Measurements from ENCODE around the gene OLFML2B.

Gene OLFML2B

DNA sequence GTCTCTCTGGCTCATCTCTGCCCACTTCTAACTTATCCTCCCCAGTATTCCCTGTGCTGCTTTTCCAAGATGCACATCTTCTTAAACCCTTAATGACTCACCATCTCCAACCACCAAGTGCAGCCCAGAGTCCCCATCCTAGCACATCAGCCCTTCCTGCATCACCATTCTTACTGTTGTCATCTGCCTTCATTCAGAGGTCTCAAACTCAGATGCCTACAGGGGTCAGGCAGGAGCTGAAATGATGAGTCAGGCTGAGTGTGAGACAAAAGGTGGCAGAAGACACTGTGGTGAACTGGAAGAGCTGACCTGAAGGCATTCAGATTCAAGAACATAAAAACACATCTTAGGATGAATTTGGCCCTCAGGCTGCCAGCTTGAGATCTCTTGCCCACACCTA is 34.6 kb downstream of the OLFML2B start:
- Histone ChIP-seq H4K20me1 (ENCODE audit: insufficient read depth, low read length, poor library complexity, severe bottlenecking) (no peaks in the 10 kb centered on the region), H3K9me3 (ENCODE audit: insufficient read depth, low read depth, low read length) (no peaks in the 10 kb centered on the region), H3F3A (ENCODE audit: low read depth) (no peaks in the 10 kb centered on the region), H3K4me1 (ENCODE audit: insufficient read depth, low read length, poor library complexity, severe bottlenecking) (no peaks in the 10 kb centered on the region), H2AFZ (ENCODE audit: low read length) (no peak overlapping the region), H3K4me2 (ENCODE audit: low read depth, low read length, poor library complexity, severe bottlenecking) (no peak overlapping the region), H3K36me3 (ENCODE audit: insufficient read depth, low read length) (no peaks in the 10 kb centered on the region), H3K9me2 (replicated peaks; ENCODE audit: low read depth, low read length) (no peaks in the 10 kb centered on the region), H3K9ac (ENCODE audit: low read depth, low read length, poor library complexity, severe bottlenecking) (no peak overlapping the region), H3K27me3 (ENCODE audit: insufficient read depth, low read length, poor library complexity, severe bottlenecking) (no peaks in the 10 kb centered on the region), H3K4me3 (ENCODE audit: low read length, poor library complexity, severe bottlenecking) (no peak overlapping the region), H3K79me2 (ENCODE audit: insufficient read depth, low read length) (no peaks in the 10 kb centered on the region)
- TF ChIP-seq, protein P1, sequence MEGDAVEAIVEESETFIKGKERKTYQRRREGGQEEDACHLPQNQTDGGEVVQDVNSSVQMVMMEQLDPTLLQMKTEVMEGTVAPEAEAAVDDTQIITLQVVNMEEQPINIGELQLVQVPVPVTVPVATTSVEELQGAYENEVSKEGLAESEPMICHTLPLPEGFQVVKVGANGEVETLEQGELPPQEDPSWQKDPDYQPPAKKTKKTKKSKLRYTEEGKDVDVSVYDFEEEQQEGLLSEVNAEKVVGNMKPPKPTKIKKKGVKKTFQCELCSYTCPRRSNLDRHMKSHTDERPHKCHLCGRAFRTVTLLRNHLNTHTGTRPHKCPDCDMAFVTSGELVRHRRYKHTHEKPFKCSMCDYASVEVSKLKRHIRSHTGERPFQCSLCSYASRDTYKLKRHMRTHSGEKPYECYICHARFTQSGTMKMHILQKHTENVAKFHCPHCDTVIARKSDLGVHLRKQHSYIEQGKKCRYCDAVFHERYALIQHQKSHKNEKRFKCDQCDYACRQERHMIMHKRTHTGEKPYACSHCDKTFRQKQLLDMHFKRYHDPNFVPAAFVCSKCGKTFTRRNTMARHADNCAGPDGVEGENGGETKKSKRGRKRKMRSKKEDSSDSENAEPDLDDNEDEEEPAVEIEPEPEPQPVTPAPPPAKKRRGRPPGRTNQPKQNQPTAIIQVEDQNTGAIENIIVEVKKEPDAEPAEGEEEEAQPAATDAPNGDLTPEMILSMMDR (conservative IDR thresholded peaks at IDR 0.05; ENCODE audit: low read length) = peak; percentile 29; the same call in 1 of the 2 replicates
- TF ChIP-seq EZH2phosphoT487 (IDR thresholded peaks at IDR 0.05; ENCODE audit: borderline replicate concordance) = no peak

DNA sequence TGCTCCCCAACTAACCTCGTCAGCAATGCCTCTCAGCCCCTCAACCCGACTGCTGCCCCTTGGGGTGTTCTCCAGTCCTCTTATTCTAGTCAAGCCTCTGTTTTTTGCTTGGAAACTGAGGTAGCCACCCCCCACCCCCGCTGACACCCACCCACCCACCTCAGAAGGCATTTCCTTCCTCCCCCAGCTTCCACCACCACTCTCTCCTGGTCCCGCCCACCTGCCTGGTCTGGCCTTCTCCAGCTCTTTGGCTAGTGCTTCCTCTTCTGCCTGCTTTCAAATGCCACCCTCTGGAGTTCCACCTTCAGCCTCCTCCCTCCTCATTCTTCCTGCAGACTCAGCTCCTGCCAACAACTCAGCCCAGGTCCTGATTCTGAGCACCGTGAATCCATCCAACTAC is 35.3 kb downstream of the OLFML2B start:
- Histone ChIP-seq H3K27me3 (ENCODE audit: insufficient read depth, low read length, poor library complexity, severe bottlenecking) (no peaks in the 10 kb centered on the region), H2AFZ (ENCODE audit: low read length) (no peak overlapping the region), H3K9me2 (replicated peaks; ENCODE audit: low read depth, low read length) (no peaks in the 10 kb centered on the region), H4K20me1 (ENCODE audit: insufficient read depth, low read length, poor library complexity, severe bottlenecking) (no peaks in the 10 kb centered on the region), H3K4me3 (ENCODE audit: low read length, poor library complexity, severe bottlenecking) (no peak overlapping the region), H3K9ac (ENCODE audit: low read depth, low read length, poor library complexity, severe bottlenecking) (no peak overlapping the region), H3K79me2 (ENCODE audit: insufficient read depth, low read length) (no peaks in the 10 kb centered on the region), H3K4me1 (ENCODE audit: insufficient read depth, low read length, poor library complexity, severe bottlenecking) (no peaks in the 10 kb centered on the region), H3K36me3 (ENCODE audit: insufficient read depth, low read length) (no peaks in the 10 kb centered on the region), H3K4me2 (ENCODE audit: low read depth, low read length, poor library complexity, severe bottlenecking) (no peak overlapping the region), H3F3A (ENCODE audit: low read depth) (no peaks in the 10 kb centered on the region), H3K9me3 (ENCODE audit: insufficient read depth, low read depth, low read length) (no peaks in the 10 kb centered on the region)
- TF ChIP-seq, protein P1 (conservative IDR thresholded peaks at IDR 0.05; ENCODE audit: low read length) = no peak
- TF ChIP-seq EZH2phosphoT487 (IDR thresholded peaks at IDR 0.05; ENCODE audit: borderline replicate concordance) = no peak

DNA sequence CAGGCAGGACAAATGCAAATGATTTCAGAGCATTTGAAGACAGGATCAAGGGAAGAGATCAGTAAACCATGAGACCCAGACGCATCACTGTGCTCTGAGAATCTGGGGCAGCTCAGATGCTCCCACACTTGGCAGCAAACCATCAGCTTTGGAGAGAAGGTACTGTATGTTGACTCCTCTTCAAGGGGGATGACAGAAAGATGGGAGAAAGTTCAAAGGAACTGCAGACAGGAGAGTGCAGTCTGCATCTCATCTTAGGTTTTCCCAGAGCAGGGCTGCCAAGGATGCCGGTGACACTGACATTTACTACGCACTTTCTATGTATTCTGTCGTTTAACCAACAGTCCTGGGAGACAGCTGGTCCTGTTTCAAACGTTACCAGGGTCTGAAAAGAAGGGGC is 35.8 kb downstream of the OLFML2B start:
- H3F3A ChIP-seq (ENCODE audit: low read depth) = no peaks in the 10 kb centered on the region
- H3K9ac ChIP-seq (ENCODE audit: low read depth, low read length, poor library complexity, severe bottlenecking) = no peak overlapping the region
- no peaks in the 10 kb centered on the region for H3K9me3 ChIP-seq (ENCODE audit: insufficient read depth, low read depth, low read length)
- H3K27me3 ChIP-seq (ENCODE audit: insufficient read depth, low read length, poor library complexity, severe bottlenecking) = no peaks in the 10 kb centered on the region
- no peak overlapping the region for H3K4me3 ChIP-seq (ENCODE audit: low read length, poor library complexity, severe bottlenecking)
- no peaks in the 10 kb centered on the region for H3K36me3 ChIP-seq (ENCODE audit: insufficient read depth, low read length)
- H3K9me2 ChIP-seq (replicated peaks; ENCODE audit: low read depth, low read length) = no peaks in the 10 kb centered on the region
- TF ChIP-seq, protein P1 (conservative IDR thresholded peaks at IDR 0.05; ENCODE audit: low read length) = no peak
- TF ChIP-seq EZH2phosphoT487 (IDR thresholded peaks at IDR 0.05; ENCODE audit: borderline replicate concordance) = no peak
- H2AFZ ChIP-seq (ENCODE audit: low read length) = no peak overlapping the region
- no peak overlapping the region for H3K4me2 ChIP-seq (ENCODE audit: low read depth, low read length, poor library complexity, severe bottlenecking)
- H3K79me2 ChIP-seq (ENCODE audit: insufficient read depth, low read length) = no peaks in the 10 kb centered on the region
- no peaks in the 10 kb centered on the region for H3K4me1 ChIP-seq (ENCODE audit: insufficient read depth, low read length, poor library complexity, severe bottlenecking)
- H4K20me1 ChIP-seq (ENCODE audit: insufficient read depth, low read length, poor library complexity, severe bottlenecking) = no peaks in the 10 kb centered on the region

All from Loucy (cell line).